Vagina (tissue), 2 donors: ENCODE data around the gene PAPSS2.

Experiments used
- POLR2A ChIP-seq, 2 donors: fragments of 450-650 bp; IDR thresholded peaks; one replicate each; pipeline ENCODE4 v1.6.1; 2017; ENCODE audit warnings: antibody characterized with exemption in 2 of 2, mild to moderate bottlenecking in 2 of 2, moderate library complexity in 2 of 2
- POLR2AphosphoS5 ChIP-seq, 2 donors: sonication (generic); formaldehyde crosslinking; IDR thresholded peaks; one replicate each; pipeline ENCODE4 v1.9.0; 2017; ENCODE audit warnings: antibody characterized with exemption in 2 of 2, mild to moderate bottlenecking in 2 of 2, low read depth in 1 of 2; ENCODE audit not compliant: insufficient read depth in 1 of 2
- TF ChIP-seq, protein P1 (sequence below), 3 experiments: fragments of 450-650 bp in 2 of 3; fragments of 200-600 bp in 1 of 3; sonication (generic) in 1 of 3; IDR thresholded peaks; one replicate each; pipeline ENCODE4 v1.5.1; 2017 to 2019; ENCODE audit warnings: antibody characterized with exemption in 3 of 3, mild to moderate bottlenecking in 2 of 3, moderate library complexity in 2 of 3

DNA sequence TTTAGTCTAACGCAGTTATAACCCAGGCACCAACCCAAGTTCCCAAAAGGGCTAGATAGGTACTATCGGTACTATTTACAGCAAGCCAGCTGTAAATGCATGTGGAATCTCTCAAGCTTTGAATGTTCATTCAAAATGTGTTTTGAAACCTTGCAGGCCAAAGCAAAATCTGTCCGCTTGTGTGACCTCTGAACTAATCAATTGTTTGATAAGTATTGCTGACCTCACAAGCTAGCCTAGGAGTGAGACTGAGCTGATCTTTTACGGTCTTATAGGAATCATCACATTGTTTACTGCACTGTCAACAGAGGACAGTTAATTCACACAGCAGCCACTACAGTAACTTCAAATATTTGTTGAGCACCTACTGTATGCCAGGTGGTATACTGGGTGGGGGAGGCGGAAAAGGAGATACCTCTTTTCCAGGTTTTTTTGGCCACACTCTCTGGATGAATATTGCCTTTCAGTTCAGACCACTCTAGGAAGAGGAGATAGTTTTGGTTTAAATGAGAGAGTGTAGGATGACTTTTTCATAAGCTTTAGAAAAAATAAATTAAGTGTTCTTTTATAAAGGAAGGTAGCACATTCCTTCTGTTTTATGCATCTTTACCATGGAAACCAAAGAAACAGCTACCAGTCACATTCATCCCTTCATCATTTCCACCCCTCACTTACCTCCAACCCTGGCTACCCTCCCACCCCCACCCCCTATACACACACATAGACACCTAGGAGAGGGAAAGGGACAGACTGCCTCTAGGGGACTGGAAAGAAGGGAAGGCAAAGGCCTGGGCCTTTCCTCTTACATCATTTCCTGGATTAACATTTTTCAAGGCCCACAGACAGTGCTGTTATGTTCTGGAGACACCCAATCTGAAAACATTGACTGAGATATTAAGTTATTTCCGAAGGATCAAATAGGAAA, 2.4 kb downstream of the PAPSS2 start:
- TF ChIP-seq POLR2AphosphoS5 (IDR thresholded peaks at IDR 0.05; ENCODE audit: insufficient read depth in 1 of 2, low read depth in 1 of 2) (no peak), POLR2A (IDR thresholded peaks at IDR 0.05) (no peak)
- TF ChIP-seq, protein P1, sequence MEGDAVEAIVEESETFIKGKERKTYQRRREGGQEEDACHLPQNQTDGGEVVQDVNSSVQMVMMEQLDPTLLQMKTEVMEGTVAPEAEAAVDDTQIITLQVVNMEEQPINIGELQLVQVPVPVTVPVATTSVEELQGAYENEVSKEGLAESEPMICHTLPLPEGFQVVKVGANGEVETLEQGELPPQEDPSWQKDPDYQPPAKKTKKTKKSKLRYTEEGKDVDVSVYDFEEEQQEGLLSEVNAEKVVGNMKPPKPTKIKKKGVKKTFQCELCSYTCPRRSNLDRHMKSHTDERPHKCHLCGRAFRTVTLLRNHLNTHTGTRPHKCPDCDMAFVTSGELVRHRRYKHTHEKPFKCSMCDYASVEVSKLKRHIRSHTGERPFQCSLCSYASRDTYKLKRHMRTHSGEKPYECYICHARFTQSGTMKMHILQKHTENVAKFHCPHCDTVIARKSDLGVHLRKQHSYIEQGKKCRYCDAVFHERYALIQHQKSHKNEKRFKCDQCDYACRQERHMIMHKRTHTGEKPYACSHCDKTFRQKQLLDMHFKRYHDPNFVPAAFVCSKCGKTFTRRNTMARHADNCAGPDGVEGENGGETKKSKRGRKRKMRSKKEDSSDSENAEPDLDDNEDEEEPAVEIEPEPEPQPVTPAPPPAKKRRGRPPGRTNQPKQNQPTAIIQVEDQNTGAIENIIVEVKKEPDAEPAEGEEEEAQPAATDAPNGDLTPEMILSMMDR (IDR thresholded peaks at IDR 0.05) = no peak
